Tibial artery (tissue), 4 donors: ENCODE data around the gene CD40LG.

Experiments
- DNase-seq, 2 donors: peaks; one replicate each; pipeline ENCODE4 v3.0.0-alpha.2; 2019
- H3K27ac ChIP-seq, 2 donors: fragments of 200-600 bp; sonication (generic) in 1 of 2; 1 replicate in 1 of 2; 2 replicates in 1 of 2; pipeline ENCODE4 v1.5.1; 2018 to 2019; ENCODE audit warnings: mild to moderate bottlenecking in 1 of 2
- H3K27me3 ChIP-seq, 2 donors: fragments of 200-600 bp; sonication (generic) in 1 of 2; one replicate each; pipeline versions ENCODE4 v1.5.1 to v1.6.0; 2016 to 2019
- H3K36me3 ChIP-seq, 3 donors: fragments of 200-600 bp; sonication (generic) in 2 of 3; one replicate each; pipeline ENCODE4 v1.5.1; 2016 to 2019; ENCODE audit warnings: mild to moderate bottlenecking in 2 of 3
- H3K4me1 ChIP-seq, 4 donors: fragments of 200-600 bp; sonication (generic) in 2 of 4; 1 replicate in 3 of 4; 2 replicates in 1 of 4; pipeline ENCODE4 v1.5.1; 2016 to 2019
- H3K4me3 ChIP-seq, 2 donors: fragments of 200-600 bp; sonication (generic) in 1 of 2; 1 replicate in 1 of 2; 2 replicates in 1 of 2; pipeline ENCODE4 v1.5.1; 2018 to 2019; ENCODE audit warnings: mild to moderate bottlenecking in 2 of 2
- H3K9me3 ChIP-seq, 3 donors: fragments of 200-600 bp; sonication (generic) in 1 of 3; one replicate each; pipeline ENCODE4 v1.5.1; 2016 to 2019
- CTCF ChIP-seq, 2 experiments: fragments of 200-600 bp in 1 of 2; fragments of 450-650 bp in 1 of 2; IDR thresholded peaks; one replicate each; pipeline ENCODE4 v1.5.1; 2017 to 2019; ENCODE audit warnings: antibody characterized with exemption in 2 of 2, mild to moderate bottlenecking in 1 of 2, moderate library complexity in 1 of 2
- intact Hi-C: fragments of 100-400 bp; cut with DNase I; formaldehyde crosslinking; loops from one replicate; pipeline ENCODE4 v1.15.0; 2023; ENCODE audit warnings: low total_unique reads

CD40LG gene

GRCh38 chrX:136647677-136648360 is at the start of gene CD40LG:
TSS of gene CD40LG (plus strand) at chrX:136648158. CDS start at chrX:136648249, 91 bp downstream.
- Histone ChIP-seq H3K27me3 (no peaks in the 10 kb centered on the region), H3K9me3 (no peaks in the 10 kb centered on the region), H3K4me1 (no peaks in the 10 kb centered on the region), H3K36me3 (no peaks in the 10 kb centered on the region), H3K27ac (no peak within 1 kb of the TSS), H3K4me3 (no peak within 1 kb of the TSS)
- intact Hi-C loops, result no loop called here
- TF ChIP-seq CTCF (IDR thresholded peaks at IDR 0.05), result no peak
- DNase-seq, result no peak

GRCh38 chrX:136598631-136599030 is 49.3 kb upstream of the CD40LG start:
- no peak for TF ChIP-seq CTCF (IDR thresholded peaks at IDR 0.05)
- intact Hi-C loops, result no loop called here
- no peak overlapping the region for H3K27ac ChIP-seq
- no peaks in the 10 kb centered on the region for H3K27me3 ChIP-seq
- H3K36me3 ChIP-seq, result no peaks in the 10 kb centered on the region
- no peak for DNase-seq
- H3K9me3 ChIP-seq, result no peaks in the 10 kb centered on the region
- H3K4me3 ChIP-seq, result no peak overlapping the region
- H3K4me1 ChIP-seq, result no peaks in the 10 kb centered on the region

GRCh38 chrX:136600059-136600458 is 47.9 kb upstream of the CD40LG start:
- TF ChIP-seq CTCF (IDR thresholded peaks at IDR 0.05), result no peak
- Histone ChIP-seq H3K27me3 (no peaks in the 10 kb centered on the region), H3K4me1 (no peaks in the 10 kb centered on the region), H3K4me3 (no peak overlapping the region), H3K9me3 (no peaks in the 10 kb centered on the region), H3K27ac (no peak overlapping the region), H3K36me3 (no peaks in the 10 kb centered on the region)
- intact Hi-C loops, result no loop called here
- DNase-seq, result no peak

GRCh38 chrX:136607236-136607635 is 40.7 kb upstream of the CD40LG start:
- intact Hi-C loops, result no loop called here
- H3K36me3 ChIP-seq, result no peaks in the 10 kb centered on the region
- no peak overlapping the region for H3K27ac ChIP-seq
- no peak overlapping the region for H3K4me3 ChIP-seq
- TF ChIP-seq CTCF (IDR thresholded peaks at IDR 0.05), result no peak
- H3K4me1 ChIP-seq, result no peaks in the 10 kb centered on the region
- no peak for DNase-seq
- H3K9me3 ChIP-seq, result no peaks in the 10 kb centered on the region
- H3K27me3 ChIP-seq, result no peaks in the 10 kb centered on the region

GRCh38 chrX:136608295-136608933 is 39.5 kb upstream of the CD40LG start:
- Histone ChIP-seq H3K4me3 (no peak overlapping the region), H3K27me3 (no peaks in the 10 kb centered on the region), H3K9me3 (no peaks in the 10 kb centered on the region), H3K4me1 (no peaks in the 10 kb centered on the region), H3K36me3 (no peaks in the 10 kb centered on the region), H3K27ac (no peak overlapping the region)
- TF ChIP-seq CTCF (IDR thresholded peaks at IDR 0.05), result peak; percentile 7 to 17
- intact Hi-C loops, result no loop called here
- peak in 1 of 2 donors; percentile 24 for DNase-seq
